ENCODE data around the gene HCK. TPM values are rescaled to one million over a fixed set of nuclear protein-coding genes. Genes with fewer than 3 reads are reported as not detected.

The HCK gene
- total and polyA plus RNA-seq, 9 of the 15 experiments (the other 6 are each of a cell fraction or from before 2014, with no cell fraction given), result 0.09 to 0.51 (median 0.27) TPM; not detected in 6

DNA sequence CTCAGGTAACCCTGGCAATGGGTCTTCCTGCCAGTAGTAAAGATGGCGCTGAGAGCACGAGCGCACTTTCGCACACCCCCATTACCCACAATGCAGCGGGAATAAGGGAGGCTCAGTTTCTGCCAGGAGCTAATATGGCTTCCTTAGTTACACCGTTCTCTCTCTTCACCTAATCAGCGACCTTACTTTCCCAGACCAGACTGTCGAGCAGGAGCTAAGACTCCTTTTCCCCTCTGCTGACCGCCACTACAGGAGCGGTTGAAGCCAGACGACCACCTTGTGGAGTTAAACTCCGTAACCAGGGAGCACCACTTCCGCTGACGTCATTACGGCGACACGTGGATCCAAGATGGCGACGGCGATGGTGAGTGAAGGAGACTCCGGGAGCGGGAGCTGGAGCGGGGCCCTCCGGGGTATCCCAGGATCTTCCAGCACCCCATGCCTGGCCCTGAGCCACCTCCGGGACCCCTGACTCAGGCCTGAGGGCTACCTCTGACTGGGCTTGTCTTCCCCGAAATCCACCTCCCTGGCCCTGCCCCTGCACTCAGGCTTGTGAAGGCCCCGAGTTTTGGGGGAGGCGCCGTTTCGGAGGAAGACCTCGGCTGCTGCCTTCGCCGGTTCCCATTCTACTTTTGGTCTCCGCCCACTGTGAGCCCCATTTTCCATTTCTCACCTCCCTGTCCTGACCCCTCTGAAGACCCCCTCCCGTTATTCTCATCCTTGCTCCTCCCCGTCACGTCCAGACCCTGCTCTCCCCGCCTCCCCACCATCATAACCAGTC is 57.5 kb downstream of the HCK start, which contains the start of gene TM9SF4 (continued):
- TF ChIP-seq BRF2 (IDR thresholded peaks at IDR 0.05; ENCODE audit: borderline replicate concordance, insufficient read depth, insufficient read length) (no peak), RB1 (IDR thresholded peaks at IDR 0.05; ENCODE audit: low read depth) (peak; percentile 76), SRSF9 (IDR thresholded peaks at IDR 0.05; ENCODE audit: borderline replicate concordance, low read depth, low read length) (no peak), L3MBTL2 (IDR thresholded peaks at IDR 0.05) (peak; percentile 84; the same call in 1 of the 2 replicates), JUNB (CRISPR knock-in tag; conservative IDR thresholded peaks at IDR 0.05) (peak; percentile 78), HDAC2 (IDR thresholded peaks at IDR 0.05) (peak; percentile 77; the same call in 1 of the 2 replicates), CC2D1A (IDR thresholded peaks at IDR 0.05) (peak; percentile 13; the same call in 1 of the 2 replicates), NR1H2 (CRISPR knock-in tag; IDR thresholded peaks at IDR 0.05) (peak; percentile 91; the same call in 1 of the 2 replicates), MEF2D (tag; conservative IDR thresholded peaks at IDR 0.05; ENCODE audit: low read depth) (peak; percentile 79; the same call in 1 of the 2 replicates), SMAD4 (CRISPR knock-in tag; conservative IDR thresholded peaks at IDR 0.05) (0 out of 2 replicates have a peak, but pooled peaks have one; percentile 66), E2F3 (CRISPR knock-in tag; IDR thresholded peaks at IDR 0.05) (0 out of 2 replicates have a peak, but pooled peaks have one; percentile 49), MYC (IDR thresholded peaks at IDR 0.05; ENCODE audit: low read depth, low read length) (peak; percentile 96), MYC (CRISPR knock-in tag; IDR thresholded peaks at IDR 0.05; ENCODE audit: borderline replicate concordance, low read depth) (peak; percentile 90), POLR2AphosphoS5 (IDR thresholded peaks at IDR 0.05; ENCODE audit: control insufficient read depth, insufficient read depth, low read depth, low read length) (peak; percentile 76), CTCF (IDR thresholded peaks at IDR 0.05 in 2 of 3, conservative IDR thresholded peaks at IDR 0.05 in 1 of 3; ENCODE audit: insufficient read depth in 2 of 3, low read depth in 1 of 3, low read length in 3 of 3) (peak in 1 of 3 experiments; percentile 6; a peak in 1 of 6 replicates), PTTG1 (tag; IDR thresholded peaks at IDR 0.05; ENCODE audit: low read depth) (no peak), GABPA (tag; conservative IDR thresholded peaks at IDR 0.05; ENCODE audit: low read depth) (peak; percentile 93)
- TF ChIP-seq, protein P1, sequence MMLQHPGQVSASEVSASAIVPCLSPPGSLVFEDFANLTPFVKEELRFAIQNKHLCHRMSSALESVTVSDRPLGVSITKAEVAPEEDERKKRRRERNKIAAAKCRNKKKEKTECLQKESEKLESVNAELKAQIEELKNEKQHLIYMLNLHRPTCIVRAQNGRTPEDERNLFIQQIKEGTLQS (IDR thresholded peaks at IDR 0.05), result peak; percentile 99
- TF ChIP-seq, protein P1 (CRISPR knock-in tag; conservative IDR thresholded peaks at IDR 0.05), result peak; percentile 97
- TF ChIP-seq, protein P2, sequence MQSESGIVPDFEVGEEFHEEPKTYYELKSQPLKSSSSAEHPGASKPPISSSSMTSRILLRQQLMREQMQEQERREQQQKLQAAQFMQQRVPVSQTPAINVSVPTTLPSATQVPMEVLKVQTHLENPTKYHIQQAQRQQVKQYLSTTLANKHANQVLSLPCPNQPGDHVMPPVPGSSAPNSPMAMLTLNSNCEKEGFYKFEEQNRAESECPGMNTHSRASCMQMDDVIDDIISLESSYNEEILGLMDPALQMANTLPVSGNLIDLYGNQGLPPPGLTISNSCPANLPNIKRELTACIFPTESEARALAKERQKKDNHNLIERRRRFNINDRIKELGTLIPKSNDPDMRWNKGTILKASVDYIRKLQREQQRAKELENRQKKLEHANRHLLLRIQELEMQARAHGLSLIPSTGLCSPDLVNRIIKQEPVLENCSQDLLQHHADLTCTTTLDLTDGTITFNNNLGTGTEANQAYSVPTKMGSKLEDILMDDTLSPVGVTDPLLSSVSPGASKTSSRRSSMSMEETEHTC (IDR thresholded peaks at IDR 0.05), result peak; percentile 59; the same call in 1 of the 2 replicates
- TF ChIP-seq, protein P3, sequence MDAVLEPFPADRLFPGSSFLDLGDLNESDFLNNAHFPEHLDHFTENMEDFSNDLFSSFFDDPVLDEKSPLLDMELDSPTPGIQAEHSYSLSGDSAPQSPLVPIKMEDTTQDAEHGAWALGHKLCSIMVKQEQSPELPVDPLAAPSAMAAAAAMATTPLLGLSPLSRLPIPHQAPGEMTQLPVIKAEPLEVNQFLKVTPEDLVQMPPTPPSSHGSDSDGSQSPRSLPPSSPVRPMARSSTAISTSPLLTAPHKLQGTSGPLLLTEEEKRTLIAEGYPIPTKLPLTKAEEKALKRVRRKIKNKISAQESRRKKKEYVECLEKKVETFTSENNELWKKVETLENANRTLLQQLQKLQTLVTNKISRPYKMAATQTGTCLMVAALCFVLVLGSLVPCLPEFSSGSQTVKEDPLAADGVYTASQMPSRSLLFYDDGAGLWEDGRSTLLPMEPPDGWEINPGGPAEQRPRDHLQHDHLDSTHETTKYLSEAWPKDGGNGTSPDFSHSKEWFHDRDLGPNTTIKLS (IDR thresholded peaks at IDR 0.05; ENCODE audit: borderline replicate concordance, low read depth), result peak; percentile 98

All from K562 (cell line).